HEK293 (cell line): Measurements from ENCODE around the gene ZNF394.

Experiments used
- CTCF ChIA-PET: fragments of 350-600 bp; formaldehyde crosslinking; extraction: SDS; loops from one replicate; lab custom pipeline; 2021; ENCODE audit warnings: antibody characterized with exemption; lab: Yijun Ruan, JAX
- POLR2A ChIA-PET: fragments of 300-600 bp; formaldehyde crosslinking; extraction: SDS; loops from one replicate; lab custom pipeline; 2020; ENCODE audit warnings: antibody characterized with exemption, inconsistent platforms; lab: Yijun Ruan, JAX
- H3K27ac ChIP-seq: fragments of 200-500 bp; sonication (Bioruptor generic); 2 replicates; pipeline ENCODE4 v1.5.1; 2014; ENCODE audit warnings: low read depth, low read length, control low read depth, inconsistent platforms; ENCODE audit errors: extremely low read depth
- H3K36me3 ChIP-seq, 2 experiments: fragments of 200-500 bp in 1 of 2; sonication (Bioruptor generic) in 1 of 2; 1 replicate in 1 of 2; 2 replicates in 1 of 2; pipeline ENCODE4 v1.5.1; 2014 to 2017; ENCODE audit warnings: inconsistent platforms in 2 of 2, low read length in 2 of 2; ENCODE audit not compliant: control insufficient read depth in 2 of 2, insufficient read depth in 1 of 2
- H3K4me1 ChIP-seq: fragments of 200-500 bp; sonication (Bioruptor generic); 2 replicates; pipeline ENCODE4 v1.5.1; 2014; ENCODE audit warnings: mild to moderate bottlenecking, low read length, inconsistent platforms; ENCODE audit not compliant: control insufficient read depth, insufficient read depth
- H3K4me3 ChIP-seq: 2 replicates; pipeline ENCODE4 v1.5.1; 2011; ENCODE audit warnings: low read depth, mild to moderate bottlenecking, control low read depth, low read length, moderate library complexity
- H3K9me3 ChIP-seq: fragments of 200-500 bp; sonication (Bioruptor generic); 2 replicates; pipeline ENCODE4 v1.5.1; 2014; ENCODE audit warnings: low read depth, low read length, inconsistent platforms; ENCODE audit not compliant: control insufficient read depth, insufficient read depth
- BCL11B ChIP-seq: fragments of 450-650 bp; formaldehyde crosslinking; IDR thresholded peaks from 2 replicates; pipeline ENCODE4 v1.5.1; 2016; ENCODE audit warnings: low read depth, missing biosample characterization, missing genetic modification characterization
- GLIS1 ChIP-seq: fragments of 450-650 bp; formaldehyde crosslinking; IDR thresholded peaks from 2 replicates; pipeline ENCODE4 v1.5.1; 2016; ENCODE audit warnings: missing biosample characterization, missing genetic modification characterization
- GLIS2 ChIP-seq: fragments of 450-650 bp; formaldehyde crosslinking; IDR thresholded peaks from 2 replicates; pipeline ENCODE4 v1.5.1; 2016; ENCODE audit warnings: missing biosample characterization, missing genetic modification characterization
- SCRT1 ChIP-seq: fragments of 450-650 bp; formaldehyde crosslinking; IDR thresholded peaks from 2 replicates; pipeline ENCODE4 v1.5.1; 2016; ENCODE audit warnings: missing biosample characterization, missing genetic modification characterization, borderline replicate concordance
- TCF7L2 ChIP-seq: IDR thresholded peaks from 2 replicates; pipeline ENCODE4 v1.6.1; 2011; ENCODE audit warnings: low read depth, mild to moderate bottlenecking, inconsistent platforms, low read length, moderate library complexity, borderline replicate concordance
- ZBTB20 ChIP-seq: fragments of 450-650 bp; formaldehyde crosslinking; IDR thresholded peaks from 2 replicates; pipeline ENCODE4 v1.5.1; 2016; ENCODE audit warnings: missing biosample characterization, missing genetic modification characterization
- ZNF132 ChIP-seq: fragments of 450-650 bp; formaldehyde crosslinking; IDR thresholded peaks from 2 replicates; pipeline ENCODE4 v1.5.1; 2017; ENCODE audit warnings: missing biosample characterization, missing genetic modification characterization, borderline replicate concordance
- ZNF138 ChIP-seq: fragments of 450-650 bp; formaldehyde crosslinking; IDR thresholded peaks from 2 replicates; pipeline ENCODE4 v1.5.1; 2016; ENCODE audit warnings: missing biosample characterization, missing genetic modification characterization, borderline replicate concordance
- ZNF37A ChIP-seq: fragments of 450-650 bp; IDR thresholded peaks from 2 replicates; pipeline ENCODE4 v1.5.1; 2018; ENCODE audit warnings: missing biosample characterization, missing genetic modification characterization
- ZNF423 ChIP-seq: fragments of 450-650 bp; formaldehyde crosslinking; IDR thresholded peaks from 2 replicates; pipeline ENCODE4 v1.5.1; 2016; ENCODE audit warnings: missing biosample characterization, missing genetic modification characterization
- ZNF510 ChIP-seq: fragments of 450-650 bp; formaldehyde crosslinking; IDR thresholded peaks from 2 replicates; pipeline ENCODE4 v1.5.1; 2018; ENCODE audit warnings: mild to moderate bottlenecking, missing genetic modification characterization, missing biosample characterization; ENCODE audit not compliant: insufficient replicate concordance
- ZNF529 ChIP-seq: fragments of 450-650 bp; formaldehyde crosslinking; IDR thresholded peaks from 2 replicates; pipeline ENCODE4 v1.5.1; 2017; ENCODE audit warnings: missing genetic modification characterization, missing biosample characterization; ENCODE audit not compliant: insufficient replicate concordance
- ZNF530 ChIP-seq: fragments of 450-650 bp; formaldehyde crosslinking; IDR thresholded peaks from 2 replicates; pipeline ENCODE4 v1.5.1; 2016; ENCODE audit warnings: low read depth, missing biosample characterization, missing genetic modification characterization
- ZNF707 ChIP-seq: fragments of 450-650 bp; formaldehyde crosslinking; IDR thresholded peaks from 2 replicates; pipeline ENCODE4 v1.5.1; 2016; ENCODE audit warnings: missing biosample characterization, missing genetic modification characterization
- ZXDB ChIP-seq: fragments of 450-650 bp; formaldehyde crosslinking; IDR thresholded peaks from 2 replicates; pipeline ENCODE4 v1.5.1; 2016; ENCODE audit warnings: missing biosample characterization, missing genetic modification characterization
- TF ChIP-seq, protein P1 (sequence below): fragments of 450-650 bp; formaldehyde crosslinking; IDR thresholded peaks from 2 replicates; pipeline ENCODE4 v1.5.1; 2017; ENCODE audit warnings: missing biosample characterization, missing genetic modification characterization
- TF ChIP-seq, protein P2 (sequence below): fragments of 450-650 bp; formaldehyde crosslinking; IDR thresholded peaks from 2 replicates; pipeline ENCODE4 v1.5.1; 2016; ENCODE audit warnings: missing biosample characterization, missing genetic modification characterization, borderline replicate concordance
- TF ChIP-seq, protein P3 (sequence below): IDR thresholded peaks from 2 replicates; pipeline ENCODE4 v1.6.1; 2011; ENCODE audit warnings: mild to moderate bottlenecking, low read depth, low read length, borderline replicate concordance
- TF ChIP-seq, protein P4 (sequence below): fragments of 450-650 bp; formaldehyde crosslinking; optimal IDR thresholded peaks from 2 replicates; pipeline ENCODE3; 2016; ENCODE audit warnings: missing biosample characterization, mild to moderate bottlenecking, missing genetic modification characterization
- TF ChIP-seq, protein P5 (sequence below): fragments of 450-650 bp; formaldehyde crosslinking; IDR thresholded peaks from 2 replicates; pipeline ENCODE4 v1.5.1; 2016; ENCODE audit warnings: missing biosample characterization, missing genetic modification characterization

The ZNF394 gene

DNA sequence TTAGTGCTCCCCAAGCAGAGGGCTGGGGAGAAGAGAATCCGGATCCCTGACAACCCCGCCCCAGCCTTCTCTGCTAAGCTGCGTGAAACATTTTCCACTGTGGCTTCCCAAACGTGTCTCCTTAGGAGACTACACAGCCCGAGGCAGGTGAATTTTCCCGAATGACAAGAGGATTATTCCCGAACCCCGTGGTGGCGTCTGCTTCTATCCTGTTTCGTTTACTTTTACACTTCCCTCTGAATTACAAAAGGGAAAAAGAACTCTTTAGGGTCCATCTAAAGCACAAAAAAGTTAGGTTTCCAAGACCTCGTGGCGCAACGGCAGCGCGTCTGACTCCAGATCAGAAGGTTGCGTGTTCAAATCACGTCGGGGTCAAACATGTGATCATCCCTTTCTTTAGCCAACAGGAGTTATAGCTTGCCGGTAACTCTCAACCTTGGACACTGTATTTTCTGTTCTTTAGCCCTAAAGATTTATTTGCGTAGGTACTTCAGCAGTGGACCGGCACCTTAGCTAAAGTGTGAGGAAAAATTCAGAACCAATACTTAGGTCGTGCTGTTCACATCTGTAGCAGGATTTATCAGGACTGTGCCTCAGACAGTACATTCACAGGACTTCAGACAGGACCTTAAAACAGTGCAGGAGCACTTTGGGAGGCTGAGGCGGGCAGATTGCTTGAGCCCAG, 30.6 kb downstream of the ZNF394 start:
- Histone ChIP-seq H3K27ac (no peak overlapping the region), H3K4me3 (no peak overlapping the region), H3K36me3 (no peaks in the 10 kb centered on the region; a peak in 1 of 3 replicates)
- ChIA-PET POLR2A (interaction anchor here (1.1 kb wide), 1 partner anchor 35 kb away, joined by 4 read pairs; the partner anchor contains the start of gene ZKSCAN5), CTCF (interaction anchor here (0.8 kb wide), 1 partner anchor 369 kb away, joined by 5 read pairs; no protein-coding TSS in a partner anchor)
- TF ChIP-seq SCRT1 (tag by site-specific recombination) (no peak), ZNF132 (tag by site-specific recombination) (no peak), GLIS2 (no peak), ZNF138 (tag by site-specific recombination) (no peak), ZNF423 (tag by site-specific recombination) (no peak), GLIS1 (tag by site-specific recombination) (no peak), TCF7L2 (no peak), ZBTB20 (no peak)
- TF ChIP-seq, protein P1, sequence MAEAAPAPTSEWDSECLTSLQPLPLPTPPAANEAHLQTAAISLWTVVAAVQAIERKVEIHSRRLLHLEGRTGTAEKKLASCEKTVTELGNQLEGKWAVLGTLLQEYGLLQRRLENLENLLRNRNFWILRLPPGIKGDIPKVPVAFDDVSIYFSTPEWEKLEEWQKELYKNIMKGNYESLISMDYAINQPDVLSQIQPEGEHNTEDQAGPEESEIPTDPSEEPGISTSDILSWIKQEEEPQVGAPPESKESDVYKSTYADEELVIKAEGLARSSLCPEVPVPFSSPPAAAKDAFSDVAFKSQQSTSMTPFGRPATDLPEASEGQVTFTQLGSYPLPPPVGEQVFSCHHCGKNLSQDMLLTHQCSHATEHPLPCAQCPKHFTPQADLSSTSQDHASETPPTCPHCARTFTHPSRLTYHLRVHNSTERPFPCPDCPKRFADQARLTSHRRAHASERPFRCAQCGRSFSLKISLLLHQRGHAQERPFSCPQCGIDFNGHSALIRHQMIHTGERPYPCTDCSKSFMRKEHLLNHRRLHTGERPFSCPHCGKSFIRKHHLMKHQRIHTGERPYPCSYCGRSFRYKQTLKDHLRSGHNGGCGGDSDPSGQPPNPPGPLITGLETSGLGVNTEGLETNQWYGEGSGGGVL (tag by site-specific recombination): no peak
- TF ChIP-seq, all 188 proteins: peak for 0
- no peaks in the 10 kb centered on the region for H3K4me1 ChIP-seq
- H3K9me3 ChIP-seq: no peaks in the 10 kb centered on the region

DNA sequence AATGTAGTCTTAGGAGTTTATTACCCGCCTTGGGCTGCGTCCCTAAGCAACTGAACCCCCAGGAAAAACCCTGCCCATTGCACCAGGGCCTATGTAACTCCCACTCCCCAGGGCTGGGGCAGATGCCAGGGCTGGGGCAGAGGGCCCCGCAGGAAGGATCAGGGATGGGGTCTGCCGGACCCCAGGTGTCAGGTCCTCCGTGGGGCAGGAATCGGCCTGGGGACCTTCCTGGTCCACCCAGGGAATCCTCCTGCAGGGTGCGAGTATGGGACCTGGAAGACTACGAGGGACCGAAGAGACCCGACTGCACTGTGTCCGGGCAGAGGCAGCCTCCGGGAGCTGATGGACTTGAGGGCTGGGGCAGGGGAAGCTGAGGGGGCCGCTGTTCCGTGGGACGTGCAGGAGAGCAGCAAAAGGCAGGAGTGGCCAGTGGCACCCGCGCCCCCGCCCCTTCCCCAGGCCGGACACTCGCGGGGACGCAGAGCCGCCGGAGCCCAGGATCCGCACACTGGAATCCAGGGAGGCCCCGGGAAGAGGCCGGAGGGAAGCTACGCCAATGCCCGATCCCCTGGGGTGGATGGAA, 31.7 kb downstream of the ZNF394 start:
- Histone ChIP-seq H3K4me1 (no peaks in the 10 kb centered on the region), H3K4me3 (no peak overlapping the region), H3K9me3 (no peaks in the 10 kb centered on the region), H3K36me3 (peaks cover 7% of the 10 kb centered on the region in 2 experiments; a peak in 2 of 3 replicates), H3K27ac (no peak overlapping the region)
- ChIA-PET POLR2A (no interaction called here), CTCF (no interaction called here)
- TF ChIP-seq, protein P2, sequence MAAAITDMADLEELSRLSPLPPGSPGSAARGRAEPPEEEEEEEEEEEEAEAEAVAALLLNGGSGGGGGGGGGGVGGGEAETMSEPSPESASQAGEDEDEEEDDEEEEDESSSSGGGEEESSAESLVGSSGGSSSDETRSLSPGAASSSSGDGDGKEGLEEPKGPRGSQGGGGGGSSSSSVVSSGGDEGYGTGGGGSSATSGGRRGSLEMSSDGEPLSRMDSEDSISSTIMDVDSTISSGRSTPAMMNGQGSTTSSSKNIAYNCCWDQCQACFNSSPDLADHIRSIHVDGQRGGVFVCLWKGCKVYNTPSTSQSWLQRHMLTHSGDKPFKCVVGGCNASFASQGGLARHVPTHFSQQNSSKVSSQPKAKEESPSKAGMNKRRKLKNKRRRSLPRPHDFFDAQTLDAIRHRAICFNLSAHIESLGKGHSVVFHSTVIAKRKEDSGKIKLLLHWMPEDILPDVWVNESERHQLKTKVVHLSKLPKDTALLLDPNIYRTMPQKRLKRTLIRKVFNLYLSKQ (tag by site-specific recombination): no peak
- TF ChIP-seq, protein P3, sequence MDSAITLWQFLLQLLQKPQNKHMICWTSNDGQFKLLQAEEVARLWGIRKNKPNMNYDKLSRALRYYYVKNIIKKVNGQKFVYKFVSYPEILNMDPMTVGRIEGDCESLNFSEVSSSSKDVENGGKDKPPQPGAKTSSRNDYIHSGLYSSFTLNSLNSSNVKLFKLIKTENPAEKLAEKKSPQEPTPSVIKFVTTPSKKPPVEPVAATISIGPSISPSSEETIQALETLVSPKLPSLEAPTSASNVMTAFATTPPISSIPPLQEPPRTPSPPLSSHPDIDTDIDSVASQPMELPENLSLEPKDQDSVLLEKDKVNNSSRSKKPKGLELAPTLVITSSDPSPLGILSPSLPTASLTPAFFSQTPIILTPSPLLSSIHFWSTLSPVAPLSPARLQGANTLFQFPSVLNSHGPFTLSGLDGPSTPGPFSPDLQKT: no peak
- TF ChIP-seq ZNF530 (tag by site-specific recombination) (no peak), ZNF529 (tag by site-specific recombination) (no peak), BCL11B (tag by site-specific recombination) (no peak), ZNF510 (tag by site-specific recombination) (no peak), ZNF707 (tag by site-specific recombination) (no peak), ZNF37A (no peak), ZXDB (tag by site-specific recombination) (no peak)
- TF ChIP-seq, protein P4, sequence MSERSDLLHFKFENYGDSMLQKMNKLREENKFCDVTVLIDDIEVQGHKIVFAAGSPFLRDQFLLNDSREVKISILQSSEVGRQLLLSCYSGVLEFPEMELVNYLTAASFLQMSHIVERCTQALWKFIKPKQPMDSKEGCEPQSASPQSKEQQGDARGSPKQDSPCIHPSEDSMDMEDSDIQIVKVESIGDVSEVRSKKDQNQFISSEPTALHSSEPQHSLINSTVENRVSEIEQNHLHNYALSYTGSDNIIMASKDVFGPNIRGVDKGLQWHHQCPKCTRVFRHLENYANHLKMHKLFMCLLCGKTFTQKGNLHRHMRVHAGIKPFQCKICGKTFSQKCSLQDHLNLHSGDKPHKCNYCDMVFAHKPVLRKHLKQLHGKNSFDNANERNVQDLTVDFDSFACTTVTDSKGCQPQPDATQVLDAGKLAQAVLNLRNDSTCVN: no peak
- TF ChIP-seq, protein P5, sequence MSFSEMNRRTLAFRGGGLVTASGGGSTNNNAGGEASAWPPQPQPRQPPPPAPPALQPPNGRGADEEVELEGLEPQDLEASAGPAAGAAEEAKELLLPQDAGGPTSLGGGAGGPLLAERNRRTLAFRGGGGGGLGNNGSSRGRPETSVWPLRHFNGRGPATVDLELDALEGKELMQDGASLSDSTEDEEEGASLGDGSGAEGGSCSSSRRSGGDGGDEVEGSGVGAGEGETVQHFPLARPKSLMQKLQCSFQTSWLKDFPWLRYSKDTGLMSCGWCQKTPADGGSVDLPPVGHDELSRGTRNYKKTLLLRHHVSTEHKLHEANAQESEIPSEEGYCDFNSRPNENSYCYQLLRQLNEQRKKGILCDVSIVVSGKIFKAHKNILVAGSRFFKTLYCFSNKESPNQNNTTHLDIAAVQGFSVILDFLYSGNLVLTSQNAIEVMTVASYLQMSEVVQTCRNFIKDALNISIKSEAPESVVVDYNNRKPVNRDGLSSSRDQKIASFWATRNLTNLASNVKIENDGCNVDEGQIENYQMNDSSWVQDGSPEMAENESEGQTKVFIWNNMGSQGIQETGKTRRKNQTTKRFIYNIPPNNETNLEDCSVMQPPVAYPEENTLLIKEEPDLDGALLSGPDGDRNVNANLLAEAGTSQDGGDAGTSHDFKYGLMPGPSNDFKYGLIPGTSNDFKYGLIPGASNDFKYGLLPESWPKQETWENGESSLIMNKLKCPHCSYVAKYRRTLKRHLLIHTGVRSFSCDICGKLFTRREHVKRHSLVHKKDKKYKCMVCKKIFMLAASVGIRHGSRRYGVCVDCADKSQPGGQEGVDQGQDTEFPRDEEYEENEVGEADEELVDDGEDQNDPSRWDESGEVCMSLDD: no peak
